ENCODE measurements around the gene FILIP1L. TPM values are rescaled to one million over a fixed set of nuclear protein-coding genes. Genes with fewer than 3 reads are reported as not detected.

Gene FILIP1L
- total and polyA plus RNA-seq, 12 donors = 5.3 to 33.2 (median 17.4) TPM

DNA sequence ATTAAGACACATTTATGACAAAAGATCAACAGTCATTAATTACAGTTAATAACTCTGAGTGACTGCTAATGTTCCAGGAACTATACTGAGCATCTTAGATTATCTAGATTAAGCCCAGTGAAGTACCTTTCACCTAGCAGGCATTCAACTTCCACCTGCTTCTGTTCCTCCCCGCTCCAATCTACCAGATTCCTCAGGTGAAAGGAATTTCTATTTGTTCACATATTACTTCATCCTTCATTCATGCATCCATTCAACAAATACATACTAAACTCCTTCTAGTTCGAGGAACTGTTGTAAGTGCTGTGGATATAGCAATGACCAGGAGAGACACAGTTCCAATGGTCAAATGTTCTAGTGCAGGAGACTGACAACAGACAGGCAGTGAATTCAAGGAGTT, 139.3 kb downstream of the FILIP1L start:
- H3K27me3 ChIP-seq = no peaks in the 10 kb centered on the region
- no peaks in the 10 kb centered on the region for H3K9me3 ChIP-seq (replicated peaks in 1 of 3)
- no peaks in the 10 kb centered on the region for H3K4me1 ChIP-seq (replicated peaks in 1 of 2)
- intact Hi-C loops (cut with DNase I) = no loop called here
- TF ChIP-seq POLR2A (IDR thresholded peaks at IDR 0.05) = no peak
- TF ChIP-seq, protein P1, sequence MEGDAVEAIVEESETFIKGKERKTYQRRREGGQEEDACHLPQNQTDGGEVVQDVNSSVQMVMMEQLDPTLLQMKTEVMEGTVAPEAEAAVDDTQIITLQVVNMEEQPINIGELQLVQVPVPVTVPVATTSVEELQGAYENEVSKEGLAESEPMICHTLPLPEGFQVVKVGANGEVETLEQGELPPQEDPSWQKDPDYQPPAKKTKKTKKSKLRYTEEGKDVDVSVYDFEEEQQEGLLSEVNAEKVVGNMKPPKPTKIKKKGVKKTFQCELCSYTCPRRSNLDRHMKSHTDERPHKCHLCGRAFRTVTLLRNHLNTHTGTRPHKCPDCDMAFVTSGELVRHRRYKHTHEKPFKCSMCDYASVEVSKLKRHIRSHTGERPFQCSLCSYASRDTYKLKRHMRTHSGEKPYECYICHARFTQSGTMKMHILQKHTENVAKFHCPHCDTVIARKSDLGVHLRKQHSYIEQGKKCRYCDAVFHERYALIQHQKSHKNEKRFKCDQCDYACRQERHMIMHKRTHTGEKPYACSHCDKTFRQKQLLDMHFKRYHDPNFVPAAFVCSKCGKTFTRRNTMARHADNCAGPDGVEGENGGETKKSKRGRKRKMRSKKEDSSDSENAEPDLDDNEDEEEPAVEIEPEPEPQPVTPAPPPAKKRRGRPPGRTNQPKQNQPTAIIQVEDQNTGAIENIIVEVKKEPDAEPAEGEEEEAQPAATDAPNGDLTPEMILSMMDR (IDR thresholded peaks at IDR 0.05) = no peak
- no peak overlapping the region for H3K4me3 ChIP-seq
- 96 to 100% (median 97%) methylated on average over 2 of the region's 2 CpGs for WGBS, 4 donors
- no peak for DNase-seq
- no peaks in the 10 kb centered on the region for H3K36me3 ChIP-seq (replicated peaks in 1 of 2)
- no peak overlapping the region for H3K27ac ChIP-seq

DNA sequence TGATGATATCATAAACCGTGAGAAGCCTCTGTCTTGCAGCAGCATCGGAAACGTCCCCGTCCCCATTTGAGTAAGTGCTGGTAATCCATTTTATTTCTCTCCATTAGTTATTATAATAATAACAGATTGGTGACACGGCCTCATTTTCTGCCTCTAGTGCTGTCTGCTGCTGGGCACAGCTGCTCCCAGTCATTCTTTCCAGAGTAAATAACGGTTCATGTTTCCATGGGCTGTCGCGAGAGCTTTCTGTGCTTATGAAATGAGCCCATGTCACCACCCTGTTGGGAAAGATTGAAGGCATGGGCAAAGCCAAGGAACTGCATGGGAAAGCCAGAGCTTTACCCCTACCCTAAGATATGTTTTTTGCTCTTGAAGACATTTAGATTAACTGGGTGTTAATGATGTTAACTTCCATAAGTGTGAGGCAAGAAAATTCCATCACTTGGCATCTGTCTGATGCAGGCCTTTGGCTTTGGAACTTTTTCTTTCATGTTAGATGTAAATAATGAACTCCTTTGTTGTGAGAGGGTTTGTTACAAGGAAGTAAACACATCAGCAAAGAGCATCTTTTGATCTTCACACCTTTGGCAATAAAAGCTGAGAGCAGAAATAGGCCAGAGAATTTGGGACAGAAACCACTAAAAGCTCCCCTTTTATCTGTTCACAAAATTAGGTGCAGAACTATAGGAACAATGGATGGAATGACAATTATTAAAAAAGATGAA, 141.8 kb downstream of the FILIP1L start:
- H3K4me1 ChIP-seq (replicated peaks in 1 of 2) = no peaks in the 10 kb centered on the region
- no peak for TF ChIP-seq POLR2A (IDR thresholded peaks at IDR 0.05)
- TF ChIP-seq, protein P1 (IDR thresholded peaks at IDR 0.05) = no peak
- no peaks in the 10 kb centered on the region for H3K9me3 ChIP-seq (replicated peaks in 1 of 3)
- no peak overlapping the region for H3K4me3 ChIP-seq
- WGBS, 4 donors = 79 to 89% (median 85%) methylated on average over 8 of the region's 8 CpGs
- DNase-seq = peak in 1 of 7 donors; percentile 54
- no peak overlapping the region for H3K27ac ChIP-seq
- intact Hi-C loops (cut with DNase I) = no loop called here
- H3K36me3 ChIP-seq (replicated peaks in 1 of 2) = no peaks in the 10 kb centered on the region
- no peaks in the 10 kb centered on the region for H3K27me3 ChIP-seq

DNA sequence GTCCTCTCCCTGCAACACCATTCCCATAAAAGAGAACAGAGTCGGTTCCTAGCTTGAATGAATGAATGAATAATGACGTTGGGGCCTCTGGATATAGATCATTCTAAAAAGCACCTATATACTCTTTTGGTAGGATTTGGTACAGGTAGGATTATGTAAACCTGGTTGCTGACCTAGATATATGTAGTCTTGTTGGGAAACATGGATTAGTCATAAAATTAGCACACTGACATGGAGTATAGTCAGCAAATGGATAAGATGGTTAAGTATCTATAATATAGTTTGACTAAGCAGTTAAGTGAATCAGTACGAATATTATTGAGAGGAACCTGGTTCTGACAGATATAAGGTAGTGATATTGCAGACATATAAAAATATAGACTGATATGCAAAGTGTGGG, 142.5 kb downstream of the FILIP1L start:
- Histone ChIP-seq H3K36me3 (replicated peaks in 1 of 2) (no peaks in the 10 kb centered on the region), H3K27me3 (no peaks in the 10 kb centered on the region), H3K9me3 (replicated peaks in 1 of 3) (no peaks in the 10 kb centered on the region), H3K4me1 (replicated peaks in 1 of 2) (no peaks in the 10 kb centered on the region), H3K27ac (no peak overlapping the region), H3K4me3 (no peak overlapping the region)
- intact Hi-C loops (cut with DNase I) = no loop called here
- DNase-seq = no peak
- WGBS, 4 donors = 91 to 95% (median 94%) methylated on average over 3 of the region's 3 CpGs
- TF ChIP-seq POLR2A (IDR thresholded peaks at IDR 0.05) = no peak
- TF ChIP-seq, protein P1 (IDR thresholded peaks at IDR 0.05) = no peak

DNA sequence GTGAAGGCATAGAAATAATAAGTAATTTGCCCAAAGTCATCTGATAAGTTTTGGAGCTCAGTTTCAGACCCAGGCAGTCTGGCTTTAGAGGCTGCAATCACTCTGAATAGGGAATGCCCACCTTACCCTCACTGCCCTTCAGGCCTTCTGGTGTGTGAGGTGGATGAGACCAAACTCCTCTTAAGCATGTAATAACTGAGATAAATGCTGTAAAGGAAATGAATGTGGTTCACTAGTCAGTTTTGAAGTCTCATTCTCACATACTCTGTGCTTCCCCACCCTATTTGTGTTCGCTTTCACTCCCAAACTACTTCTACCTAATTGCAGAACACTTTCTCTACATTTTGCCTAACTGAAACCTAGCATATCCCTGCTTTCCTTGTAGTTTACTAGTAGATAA, 144.1 kb downstream of the FILIP1L start:
- DNase-seq = no peak
- Histone ChIP-seq H3K4me1 (replicated peaks in 1 of 2) (no peaks in the 10 kb centered on the region), H3K36me3 (replicated peaks in 1 of 2) (no peaks in the 10 kb centered on the region), H3K4me3 (no peak overlapping the region), H3K27ac (no peak overlapping the region), H3K9me3 (replicated peaks in 1 of 3) (no peaks in the 10 kb centered on the region), H3K27me3 (no peaks in the 10 kb centered on the region)
- WGBS, 4 donors = 91 to 100% (median 97%) methylated on average over 1 of the region's 1 CpG
- intact Hi-C loops (cut with DNase I) = no loop called here
- no peak for TF ChIP-seq POLR2A (IDR thresholded peaks at IDR 0.05)
- TF ChIP-seq, protein P1 (IDR thresholded peaks at IDR 0.05) = no peak

Measured in adrenal gland (tissue), 12 donors.